GM19240 (cell line): ENCODE data around the gene ZNF232.
A peak's percentile ranks its signal among the peaks of the same experiment; 100 is the strongest.
"Not testable (repeated sequence)": the region's sequence is repeated elsewhere in the genome, so short reads cannot be mapped to it uniquely, and the experiment has no call there.

ENCODE experiments used
- DNase-seq: peaks from one replicate; pipeline ENCODE4 v3.0.0; 2011; ENCODE audit warnings: low spot score; ENCODE audit not compliant: insufficient read length

ZNF232 gene

DNA sequence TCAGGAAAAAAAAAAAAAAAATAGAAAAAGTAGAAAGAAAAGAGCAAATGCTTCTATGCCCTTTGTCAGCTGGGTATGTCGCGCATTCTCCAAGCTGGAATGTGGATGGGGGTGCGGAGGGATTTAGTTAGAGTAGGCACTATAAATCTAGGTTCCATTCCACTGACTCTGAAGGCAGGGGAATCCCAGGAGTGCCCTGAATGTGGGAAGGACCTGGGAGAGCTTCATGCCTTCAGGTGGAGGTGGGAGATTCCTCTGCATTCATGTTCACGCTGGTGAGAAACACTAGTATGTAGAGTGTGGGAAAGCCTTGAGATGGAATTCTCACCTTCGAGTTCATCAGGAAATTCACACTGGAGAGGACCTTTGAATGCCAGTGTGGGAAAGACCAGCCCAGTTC is 12.4 kb downstream of the ZNF232 start:
- DNase-seq: no peak

DNA sequence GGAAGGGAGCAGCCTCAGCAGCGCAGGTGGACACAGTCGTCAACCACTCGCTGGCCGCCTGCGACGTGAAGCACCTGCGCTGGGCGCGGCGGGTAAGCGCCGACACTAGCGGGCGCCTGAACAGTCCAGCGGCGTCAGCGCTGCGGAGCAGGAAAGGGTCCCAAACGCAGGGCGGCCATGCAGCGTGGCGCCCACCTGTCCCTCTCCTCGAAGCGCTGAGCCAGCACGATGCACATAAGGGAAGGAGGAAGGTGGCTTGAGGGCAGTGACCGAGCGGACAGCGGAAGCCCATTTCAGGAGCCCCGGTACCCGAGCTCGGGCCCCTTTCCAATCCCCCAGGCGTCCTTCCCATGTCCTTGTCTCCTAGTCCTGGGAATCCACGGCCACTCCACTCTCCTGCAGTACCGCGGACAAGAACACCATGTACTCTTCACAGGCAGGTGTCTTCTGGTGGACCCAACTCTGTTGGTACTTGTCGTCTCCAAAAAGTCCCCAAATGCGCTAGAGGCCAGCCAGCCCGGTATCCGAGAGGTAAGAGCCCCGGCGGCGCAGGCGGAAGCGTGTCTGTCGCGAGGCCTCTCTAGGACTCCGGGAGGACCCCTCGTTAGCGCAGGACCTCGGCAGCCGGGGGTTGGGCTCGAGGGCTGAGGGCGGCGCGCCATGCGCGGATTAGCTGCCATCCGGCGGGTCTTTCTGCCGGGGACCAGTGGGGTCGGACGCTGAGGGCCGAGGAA is 14.4 kb downstream of the ZNF232 start:
- DNase-seq: no peak

DNA sequence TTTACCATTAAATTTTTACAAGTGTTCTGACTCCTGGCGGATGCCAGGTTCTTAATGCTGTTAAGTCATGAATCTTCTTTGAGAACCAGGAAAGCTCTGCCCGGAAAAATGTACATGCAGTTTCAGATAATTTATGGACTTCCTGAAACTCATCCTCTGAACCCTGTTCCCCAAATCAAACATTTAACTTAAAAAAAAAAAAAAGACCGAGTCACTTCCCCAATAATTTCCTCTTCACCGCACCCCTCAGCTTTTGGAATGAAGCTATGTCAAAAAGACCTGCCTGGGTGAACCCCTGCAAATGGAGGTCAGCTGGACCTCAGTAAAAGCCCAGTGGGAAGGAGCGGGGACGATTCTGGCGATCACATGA is 15.0 kb downstream of the ZNF232 start:
- no peak for DNase-seq

DNA sequence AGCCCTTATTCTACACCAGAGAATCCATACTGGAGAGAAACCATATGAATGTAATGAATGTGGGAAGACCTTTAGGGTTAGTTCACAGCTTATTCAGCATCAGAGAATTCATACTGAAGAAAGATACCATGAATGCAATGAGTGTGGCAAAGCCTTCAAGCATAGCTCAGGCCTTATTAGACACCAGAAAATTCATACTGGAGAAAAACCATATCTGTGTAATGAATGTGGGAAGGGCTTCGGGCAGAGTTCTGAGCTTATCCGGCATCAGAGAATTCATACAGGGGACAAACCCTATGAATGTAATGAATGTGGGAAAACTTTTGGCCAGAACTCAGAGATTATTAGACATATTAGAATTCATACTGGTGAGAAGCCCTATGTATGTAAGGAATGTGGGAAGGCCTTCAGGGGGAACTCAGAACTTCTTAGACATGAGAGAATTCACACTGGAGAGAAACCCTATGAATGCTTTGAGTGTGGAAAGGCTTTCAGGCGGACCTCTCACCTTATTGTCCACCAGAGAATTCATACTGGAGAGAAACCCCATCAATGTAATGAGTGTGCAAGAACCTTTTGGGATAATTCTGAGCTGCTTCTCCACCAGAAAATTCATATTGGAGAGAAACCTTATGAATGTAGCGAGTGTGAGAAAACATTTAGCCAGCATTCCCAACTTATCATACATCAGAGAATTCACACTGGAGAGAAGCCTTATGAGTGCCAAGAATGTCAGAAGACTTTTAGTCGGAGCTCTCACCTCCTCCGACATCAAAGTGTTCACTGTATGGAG is 19.3 kb downstream of the ZNF232 start:
- DNase-seq: no peak

DNA sequence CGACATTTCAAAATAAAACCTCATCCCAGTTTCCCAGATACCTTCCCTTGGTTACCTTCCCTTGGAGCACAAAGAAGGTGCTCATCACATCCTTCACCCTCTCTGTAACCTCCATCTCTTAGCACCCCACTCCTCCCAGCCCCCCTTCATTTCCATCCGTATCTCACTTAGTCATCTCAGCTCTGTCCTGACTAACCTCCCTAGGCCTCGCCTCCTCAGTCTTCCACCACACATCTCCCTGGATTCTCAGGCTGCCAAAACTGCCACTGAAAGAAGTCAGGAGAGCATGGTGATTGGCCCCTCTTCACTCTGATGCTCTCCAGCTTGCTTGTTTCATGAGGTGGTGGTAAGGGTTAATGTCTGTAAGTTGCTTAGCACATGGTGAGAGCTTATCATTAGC is 31.1 kb downstream of the ZNF232 start:
- DNase-seq: no peak

DNA sequence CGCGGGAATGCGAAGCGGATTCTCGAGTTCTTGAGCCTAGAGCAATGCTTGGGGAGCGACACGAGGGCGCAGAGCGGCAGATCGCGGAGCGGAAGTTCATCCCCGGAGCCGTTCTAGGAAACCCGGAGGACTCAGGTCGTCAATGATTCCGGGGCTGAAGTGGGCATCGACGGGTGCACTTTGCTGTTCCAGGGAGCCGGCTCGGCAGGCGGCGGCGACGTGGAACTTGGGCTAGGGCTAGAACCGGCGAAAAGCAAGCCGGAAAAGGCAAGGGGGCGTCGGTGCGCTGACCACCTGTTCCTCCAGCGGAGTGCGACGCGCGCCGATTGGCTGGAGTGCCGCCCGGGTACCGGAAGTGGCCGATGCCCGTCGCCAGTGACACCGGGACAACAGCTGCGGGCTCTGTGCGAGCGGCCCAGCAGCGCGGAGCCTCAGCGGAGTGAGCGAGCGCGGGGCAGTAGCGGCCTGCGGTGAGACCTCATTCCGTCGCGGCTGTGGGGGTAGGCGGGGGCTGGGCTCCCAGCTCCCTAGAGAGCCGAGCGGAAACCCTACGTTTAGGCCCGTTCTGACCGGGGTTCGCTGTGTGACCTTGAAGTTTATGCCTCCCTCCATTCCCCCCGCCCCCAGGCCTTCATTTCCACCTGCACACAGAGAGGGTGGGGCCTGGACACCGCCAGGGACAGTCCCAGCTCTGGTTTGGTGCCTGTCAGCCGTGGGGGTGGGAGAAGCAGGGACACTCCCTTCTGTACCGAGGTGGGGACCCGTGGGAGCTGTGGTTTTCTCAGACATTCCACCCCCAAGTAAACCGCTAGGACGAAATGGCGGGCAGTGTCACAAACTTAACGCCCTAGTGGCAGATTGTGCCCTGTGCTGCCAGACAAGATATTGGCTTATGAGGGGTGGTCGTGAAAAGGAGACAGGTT is 33.3 kb downstream of the ZNF232 start, which contains the start of gene ZFP3:
Gene ZFP3, plus strand, starts transcription at position 362 of the 923 bp plus-strand sequence. CDS start 13,038 bp downstream, outside the sequence.
- peak; percentile 57 for DNase-seq

DNA sequence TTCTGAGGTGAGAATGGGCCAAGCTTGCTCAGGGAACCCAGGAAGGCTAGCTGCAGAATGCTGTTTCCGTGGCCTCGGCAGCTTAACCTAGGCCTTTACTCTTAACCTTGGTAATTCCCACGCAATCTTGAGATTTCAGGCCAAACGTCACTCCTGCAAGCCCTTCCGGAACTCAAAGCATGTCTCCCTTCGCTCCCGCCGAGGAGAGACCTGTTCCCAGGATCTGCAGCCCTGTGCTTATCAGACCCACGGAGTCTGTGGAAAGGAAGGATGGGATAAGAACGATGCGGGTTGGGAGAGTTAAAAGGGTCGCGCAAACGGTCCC is 33.9 kb downstream of the ZNF232 start:
- DNase-seq: no peak

DNA sequence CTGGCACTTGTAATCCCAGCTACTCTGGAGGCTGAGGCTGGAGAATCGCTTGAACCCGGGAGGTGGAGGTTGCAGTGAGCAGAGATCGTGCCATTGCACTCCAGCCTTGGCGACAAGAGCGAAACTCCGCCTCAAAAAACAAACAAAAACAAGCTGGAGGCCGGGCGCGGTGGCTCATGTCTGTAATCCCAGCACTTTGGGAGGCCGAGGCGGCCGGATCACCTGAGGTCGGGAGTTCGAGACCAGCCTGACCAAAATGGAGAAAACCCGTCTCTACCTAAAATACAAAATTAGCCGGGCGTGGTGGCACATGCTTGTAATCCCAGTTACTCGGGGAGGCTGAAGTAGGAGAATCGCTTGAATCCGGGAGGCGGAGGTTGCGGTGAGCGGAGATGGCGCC is 34.4 kb downstream of the ZNF232 start:
- DNase-seq: not testable (repeated sequence)

DNA sequence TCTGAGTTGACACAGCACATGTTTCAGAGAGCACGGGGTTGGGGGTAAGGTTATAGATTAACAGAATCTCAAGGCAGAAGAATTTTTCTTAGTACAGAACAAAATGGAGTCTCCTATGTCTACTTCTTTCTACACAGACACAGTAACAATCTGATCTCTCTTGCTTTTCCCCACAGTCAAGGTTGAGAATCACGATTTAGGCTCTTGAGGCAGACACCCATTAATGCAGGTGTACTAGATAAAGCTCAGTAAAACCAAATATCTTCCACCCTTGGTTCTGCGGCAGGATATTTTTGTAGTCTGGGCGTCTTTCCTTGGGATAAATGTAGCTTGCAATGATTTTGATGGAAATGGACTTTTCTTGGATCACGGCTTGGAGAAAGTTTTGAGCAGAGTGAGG is 36.2 kb downstream of the ZNF232 start:
- DNase-seq: not testable (repeated sequence)

DNA sequence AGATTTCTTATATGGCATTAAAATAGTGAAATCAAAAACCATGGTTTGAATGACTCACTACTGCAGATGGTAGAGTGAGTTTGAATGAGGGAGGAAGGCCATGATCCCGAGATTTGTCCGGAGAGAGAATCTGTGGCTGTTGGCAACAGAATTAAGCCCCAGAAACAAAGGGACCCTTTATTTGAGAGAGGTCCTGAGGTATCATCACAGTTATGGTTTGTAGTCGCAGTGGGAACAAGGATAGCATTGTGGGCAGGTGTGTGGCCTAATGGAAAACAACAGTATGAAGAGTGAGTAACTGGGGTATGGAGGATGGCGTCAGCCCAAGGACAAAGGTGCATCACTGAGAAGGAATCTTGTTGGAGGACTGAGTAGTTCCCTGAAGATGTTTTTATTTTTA is 42.0 kb downstream of the ZNF232 start:
- no peak for DNase-seq

DNA sequence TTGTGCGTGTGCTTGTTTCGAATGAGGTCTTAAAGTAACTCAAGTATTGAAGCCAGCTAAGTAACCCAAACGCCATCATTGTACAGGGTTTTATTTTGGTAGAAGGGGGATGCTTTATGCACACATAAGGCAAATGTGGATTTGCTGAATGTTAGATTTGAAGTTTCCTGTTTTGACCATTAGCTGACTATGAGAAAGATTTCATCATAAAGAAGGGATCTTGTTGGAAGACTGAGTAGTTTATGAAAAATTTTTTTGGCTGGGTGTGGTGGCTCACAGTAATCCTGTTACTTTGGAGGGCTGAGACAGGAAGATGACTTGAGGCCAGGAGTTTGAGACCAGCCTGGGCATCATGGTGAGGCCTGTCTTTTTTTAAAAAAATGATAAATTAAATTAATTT is 43.4 kb downstream of the ZNF232 start:
- no peak for DNase-seq

DNA sequence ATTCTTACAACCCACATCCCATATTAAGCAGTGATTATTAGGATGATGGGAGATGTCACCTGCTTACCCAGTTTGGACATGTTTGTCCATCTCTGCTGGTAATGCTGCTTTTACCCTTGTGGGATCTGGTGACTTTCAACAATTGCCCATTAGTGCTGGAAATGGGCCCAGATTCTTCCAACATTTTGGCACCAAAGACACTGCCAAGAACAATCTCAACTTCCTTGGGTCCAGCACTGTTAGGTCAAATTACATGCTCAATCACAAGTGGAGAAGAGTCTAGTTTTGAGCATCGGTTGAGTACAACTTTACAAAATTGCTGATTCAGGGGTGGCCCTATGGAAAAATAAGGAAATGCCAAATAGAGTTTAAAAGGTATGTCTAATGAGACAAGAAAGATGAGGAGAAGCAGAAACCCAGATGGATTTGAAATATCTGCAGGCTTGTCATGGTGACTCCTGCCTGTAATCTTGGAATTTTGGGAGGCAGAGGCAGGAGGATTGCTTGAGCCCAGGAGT is 46.4 kb downstream of the ZNF232 start:
- DNase-seq: no peak
